ENCODE measurements around the gene GFRA1. TPM values are rescaled to one million over a fixed set of nuclear protein-coding genes. Genes with fewer than 3 reads are reported as not detected.

Gene GFRA1
- total RNA-seq, 2 donors from 2014 or later = not detected

DNA sequence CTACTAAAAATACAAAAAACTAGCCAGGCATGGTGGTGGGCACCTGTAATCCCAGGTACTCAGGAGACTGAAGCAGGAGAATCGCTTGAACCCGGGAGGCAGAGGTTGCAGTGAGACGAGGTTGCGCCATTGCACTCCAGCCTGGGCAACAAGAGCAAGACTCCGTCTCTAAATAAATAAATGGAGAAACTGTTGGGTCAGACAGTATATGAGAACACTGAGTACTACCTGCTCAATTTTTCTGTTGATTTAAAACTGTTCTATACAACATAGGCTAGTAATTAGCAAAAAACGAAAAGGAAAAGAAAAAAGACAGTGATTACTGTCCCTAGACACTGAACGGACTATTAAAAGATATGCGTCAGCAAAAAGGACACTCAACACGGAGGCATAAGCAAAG is 26.7 kb downstream of the GFRA1 start:
- no peak for ATAC-seq (replicated peaks in 1 of 2)
- Mint-ChIP-seq H3K9me3 (peaks cover 0 to 1% of the 10 kb centered on the region in 2 donors), H3K36me3 (ENCODE audit: insufficient read depth in 2 of 2) (no peaks in the 10 kb centered on the region)

DNA sequence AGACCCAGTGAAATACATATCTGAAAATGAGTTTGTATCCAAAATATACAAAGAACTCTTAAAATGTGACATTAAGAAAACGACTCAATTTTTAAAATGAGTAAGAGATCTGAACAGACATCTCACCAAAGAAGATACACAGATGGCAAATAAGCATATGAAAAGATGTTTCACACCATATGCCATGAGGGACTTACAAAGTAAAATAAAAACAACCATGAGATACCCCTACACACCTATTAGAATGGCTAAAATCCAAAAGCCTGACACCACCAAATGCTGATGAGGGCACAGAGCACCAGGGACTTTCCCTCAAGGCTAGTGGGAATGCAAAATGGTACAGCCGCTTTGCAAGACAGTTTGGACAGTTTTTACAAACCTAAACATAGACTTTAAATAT is 27.9 kb downstream of the GFRA1 start:
- ATAC-seq (replicated peaks in 1 of 2) (no peak), DNase-seq (no peak)
- H3K36me3 Mint-ChIP-seq (ENCODE audit: insufficient read depth in 2 of 2) = no peaks in the 10 kb centered on the region
- H3K4me3 Mint-ChIP-seq = no peak overlapping the region
- H3K27me3 Mint-ChIP-seq (ENCODE audit: low read depth) = no peaks in the 10 kb centered on the region
- no peak overlapping the region for H3K27ac Mint-ChIP-seq
- peaks cover 0 to 1% of the 10 kb centered on the region in 2 donors for H3K9me3 Mint-ChIP-seq
- no peaks in the 10 kb centered on the region for H3K4me1 Mint-ChIP-seq (ENCODE audit: low read depth)

More for the DNA sequence above, 26.7 kb downstream of the GFRA1 start:
- H3K4me3 Mint-ChIP-seq = no peak overlapping the region
- no peaks in the 10 kb centered on the region for H3K4me1 Mint-ChIP-seq (ENCODE audit: low read depth)
- DNase-seq = no peak
- no peak overlapping the region for H3K27ac Mint-ChIP-seq
- H3K27me3 Mint-ChIP-seq (ENCODE audit: low read depth) = no peaks in the 10 kb centered on the region

DNA sequence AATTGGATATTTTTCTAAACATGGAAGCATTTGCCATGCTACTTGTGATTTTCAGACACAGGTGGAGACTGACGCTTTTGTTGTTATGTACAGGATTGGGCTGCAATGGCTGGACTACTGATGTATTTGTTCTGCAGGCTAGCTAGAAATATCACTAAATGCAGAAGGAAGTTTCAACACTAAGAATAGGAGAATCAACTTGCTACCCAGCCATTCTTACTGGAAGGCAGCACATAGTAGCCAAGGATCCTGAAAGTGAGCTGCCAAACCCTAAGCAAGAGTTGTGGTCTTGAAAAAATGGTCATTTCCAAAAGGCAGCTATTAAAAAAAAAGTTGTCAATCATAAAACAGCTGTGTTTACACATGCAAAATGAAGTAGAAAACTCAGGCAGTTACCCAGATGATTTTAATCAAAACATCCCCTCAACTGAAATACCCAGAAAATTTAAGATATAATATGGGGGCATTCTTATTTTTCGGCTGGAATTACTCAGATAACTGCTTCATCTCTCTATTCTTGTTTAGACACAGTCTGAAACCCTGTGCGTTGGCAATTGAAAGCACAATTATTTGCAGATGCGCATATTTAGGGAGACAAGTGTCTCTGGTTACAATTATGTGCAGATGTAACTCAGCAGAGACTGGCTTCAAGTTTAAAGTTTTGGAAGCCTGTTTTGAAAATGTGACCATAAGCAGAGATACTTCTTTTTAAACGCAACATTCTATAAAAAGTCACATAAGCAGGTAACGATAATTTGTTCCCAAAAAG is 31.2 kb downstream of the GFRA1 start:
- Mint-ChIP-seq H3K27ac (no peak overlapping the region), H3K4me3 (no peak overlapping the region), H3K36me3 (ENCODE audit: insufficient read depth in 2 of 2) (no peaks in the 10 kb centered on the region), H3K9me3 (peaks cover 0 to 1% of the 10 kb centered on the region in 2 donors), H3K27me3 (ENCODE audit: low read depth) (no peaks in the 10 kb centered on the region), H3K4me1 (ENCODE audit: low read depth) (no peaks in the 10 kb centered on the region)
- DNase-seq (no peak), ATAC-seq (replicated peaks in 1 of 2) (no peak)

DNA sequence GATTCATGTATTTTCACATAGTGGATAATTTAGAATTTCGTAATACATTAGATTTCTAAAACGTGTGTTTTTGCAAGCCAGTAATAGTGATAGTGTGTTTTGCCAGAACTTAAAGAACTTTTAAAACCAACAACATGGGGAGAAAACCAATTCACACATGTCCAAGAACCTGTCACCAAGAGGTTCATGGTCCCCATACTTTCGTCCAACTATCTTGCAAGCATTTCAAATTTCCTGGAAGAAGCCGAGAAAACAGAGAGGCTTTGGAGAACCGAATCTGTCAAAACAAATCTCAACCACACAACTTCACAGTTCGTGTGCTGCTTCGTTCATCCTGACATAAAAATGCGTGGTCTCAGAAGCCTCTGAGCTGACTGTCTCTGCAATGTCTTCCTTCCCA is 31.9 kb downstream of the GFRA1 start:
- Mint-ChIP-seq H3K27me3 (ENCODE audit: low read depth) (no peaks in the 10 kb centered on the region), H3K27ac (no peak overlapping the region), H3K36me3 (ENCODE audit: insufficient read depth in 2 of 2) (no peaks in the 10 kb centered on the region), H3K4me3 (no peak overlapping the region), H3K4me1 (ENCODE audit: low read depth) (no peaks in the 10 kb centered on the region), H3K9me3 (peaks cover 0 to 1% of the 10 kb centered on the region in 2 donors)
- ATAC-seq (replicated peaks in 1 of 2) = no peak
- DNase-seq = no peak

DNA sequence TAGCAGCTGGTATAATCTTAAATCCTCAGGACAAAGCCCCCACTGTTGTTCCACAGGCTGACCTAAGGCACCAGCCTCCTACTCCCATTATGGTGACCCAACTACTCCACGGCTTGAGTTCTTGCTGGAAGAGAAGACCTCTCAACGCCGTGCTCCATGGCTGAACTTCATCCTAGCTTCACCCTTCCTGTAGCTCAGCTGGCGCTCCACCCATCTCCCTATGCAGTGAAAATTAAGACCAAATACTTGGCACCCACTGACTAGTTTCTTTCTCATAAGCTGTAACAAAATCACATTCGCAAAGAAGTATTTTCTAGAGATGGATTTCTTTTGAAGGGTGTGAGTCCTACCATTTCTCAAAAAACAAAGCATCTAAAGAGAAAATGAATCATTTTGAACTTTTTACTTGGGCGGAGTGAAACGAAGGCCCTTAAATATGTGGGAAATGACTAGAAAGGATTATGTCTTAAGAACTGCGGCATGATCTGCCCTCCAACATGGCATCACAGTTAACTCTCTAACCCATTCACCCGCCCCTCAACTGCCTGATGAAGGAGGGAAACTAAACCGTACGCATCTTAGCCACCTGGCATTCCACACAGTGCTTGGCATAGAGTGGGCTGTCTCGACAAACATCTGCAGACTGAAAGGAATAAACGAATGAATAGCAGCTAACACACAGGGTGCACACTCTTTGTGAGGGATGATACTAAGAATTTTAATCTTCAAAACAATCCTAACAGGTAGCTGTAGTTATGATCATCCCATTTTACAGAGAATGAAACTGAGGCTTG is 32.7 kb downstream of the GFRA1 start:
- Mint-ChIP-seq H3K27me3 (ENCODE audit: low read depth) (no peaks in the 10 kb centered on the region), H3K4me1 (ENCODE audit: low read depth) (no peaks in the 10 kb centered on the region), H3K36me3 (ENCODE audit: insufficient read depth in 2 of 2) (no peaks in the 10 kb centered on the region), H3K4me3 (no peak overlapping the region), H3K9me3 (peaks cover 1 to 2% of the 10 kb centered on the region in 2 donors), H3K27ac (no peak overlapping the region)
- DNase-seq = no peak
- ATAC-seq (replicated peaks in 1 of 2) = no peak

DNA sequence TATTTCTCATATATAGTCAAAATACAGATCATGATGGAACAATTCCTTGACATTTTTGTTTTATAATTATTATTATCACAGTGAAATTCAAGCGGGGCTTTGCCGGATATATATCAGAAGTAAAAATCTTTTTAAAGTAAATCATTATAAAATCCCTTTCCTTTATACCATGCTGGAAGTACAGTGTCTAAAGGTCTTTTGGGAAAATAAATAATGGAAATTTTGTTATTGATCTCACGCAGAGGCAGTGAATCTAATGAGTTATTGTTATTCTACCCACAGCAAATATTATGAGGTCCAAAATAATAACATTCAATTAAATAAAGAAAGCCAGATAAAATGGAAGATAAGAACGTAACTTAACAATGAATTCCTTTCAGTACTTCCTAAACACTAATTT is 33.8 kb downstream of the GFRA1 start:
- H3K9me3 Mint-ChIP-seq = peaks cover 2% of the 10 kb centered on the region in 2 donors
- H3K27ac Mint-ChIP-seq = no peak overlapping the region
- DNase-seq = no peak
- no peak for ATAC-seq (replicated peaks in 1 of 2)
- no peaks in the 10 kb centered on the region for H3K4me1 Mint-ChIP-seq (ENCODE audit: low read depth)
- no peaks in the 10 kb centered on the region for H3K27me3 Mint-ChIP-seq (ENCODE audit: low read depth)
- H3K36me3 Mint-ChIP-seq (ENCODE audit: insufficient read depth in 2 of 2) = no peaks in the 10 kb centered on the region
- H3K4me3 Mint-ChIP-seq = no peak overlapping the region

DNA sequence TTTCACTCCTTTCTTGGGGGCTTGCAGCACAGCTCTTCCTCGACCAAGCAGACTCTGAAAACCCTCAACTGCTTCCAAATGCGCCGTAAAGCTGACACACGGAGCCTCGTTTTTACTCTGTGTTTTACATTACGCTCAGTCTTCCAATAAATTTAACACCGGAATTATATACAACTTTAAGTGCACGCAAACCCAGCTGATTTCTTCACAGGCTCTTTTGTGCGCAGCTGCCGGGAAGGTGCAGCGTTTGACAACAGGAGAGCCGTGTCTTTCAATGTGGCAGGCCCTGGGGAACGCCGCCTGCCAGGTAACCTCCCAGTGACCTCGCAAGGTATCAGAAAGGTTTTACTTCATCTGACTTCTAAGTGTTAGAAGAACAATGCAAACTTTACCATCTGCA is 35.0 kb downstream of the GFRA1 start:
- H3K36me3 Mint-ChIP-seq (ENCODE audit: insufficient read depth in 2 of 2) = no peaks in the 10 kb centered on the region
- peaks cover 2 to 5% of the 10 kb centered on the region in 2 donors for H3K9me3 Mint-ChIP-seq
- H3K27me3 Mint-ChIP-seq (ENCODE audit: low read depth) = no peaks in the 10 kb centered on the region
- no peak overlapping the region for H3K4me3 Mint-ChIP-seq
- no peak for DNase-seq
- no peak overlapping the region for H3K27ac Mint-ChIP-seq
- ATAC-seq (replicated peaks in 1 of 2) = no peak
- no peaks in the 10 kb centered on the region for H3K4me1 Mint-ChIP-seq (ENCODE audit: low read depth)

DNA sequence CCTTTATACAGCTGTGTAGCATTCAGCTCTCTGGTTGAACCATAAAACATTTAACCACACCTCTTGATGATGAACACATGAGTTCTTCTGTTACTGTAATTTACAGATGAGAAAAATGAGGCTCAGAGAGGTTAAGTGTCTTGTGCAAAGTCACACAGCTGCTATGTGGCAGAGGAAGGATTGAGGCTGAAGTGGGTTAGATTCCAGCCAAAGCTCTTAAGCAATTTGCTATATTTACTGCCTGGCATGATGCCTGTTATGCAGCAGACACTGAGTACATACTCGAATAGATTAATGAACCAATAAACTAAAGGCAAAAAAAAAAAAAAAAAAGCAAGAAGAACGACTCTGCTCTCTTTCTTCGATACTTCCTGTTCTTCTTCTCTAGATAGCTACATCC is 35.7 kb downstream of the GFRA1 start:
- peaks cover 2 to 5% of the 10 kb centered on the region in 2 donors for H3K9me3 Mint-ChIP-seq
- H3K27me3 Mint-ChIP-seq (ENCODE audit: low read depth) = no peaks in the 10 kb centered on the region
- DNase-seq (no peak), ATAC-seq (replicated peaks in 1 of 2) (no peak)
- H3K4me1 Mint-ChIP-seq (ENCODE audit: low read depth) = no peaks in the 10 kb centered on the region
- peaks cover 0 to 1% of the 10 kb centered on the region in 2 donors for H3K36me3 Mint-ChIP-seq (ENCODE audit: insufficient read depth in 2 of 2)
- H3K27ac Mint-ChIP-seq = no peak overlapping the region
- H3K4me3 Mint-ChIP-seq = no peak overlapping the region

DNA sequence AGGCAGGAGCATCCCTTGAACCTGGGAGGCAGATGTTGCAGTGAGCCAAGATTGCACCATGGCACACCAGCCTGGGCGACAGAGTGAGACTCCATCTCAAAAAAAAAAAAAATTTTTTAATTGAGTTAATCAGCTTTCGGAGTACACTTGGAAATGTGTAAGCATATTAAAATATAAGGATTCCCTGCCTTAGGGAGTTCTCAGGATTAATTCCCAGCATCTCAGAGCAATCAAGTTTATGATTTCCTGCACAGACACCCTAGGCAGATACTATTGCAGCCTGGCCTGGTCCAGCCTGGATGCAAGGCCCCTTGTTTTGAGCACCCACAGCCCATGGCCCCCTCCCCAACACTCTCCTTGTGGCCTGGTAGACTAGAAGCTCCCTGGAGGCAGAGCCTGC is 39.8 kb downstream of the GFRA1 start:
- no peaks in the 10 kb centered on the region for H3K4me1 Mint-ChIP-seq (ENCODE audit: low read depth)
- H3K27me3 Mint-ChIP-seq (ENCODE audit: low read depth) = no peaks in the 10 kb centered on the region
- DNase-seq = no peak
- H3K36me3 Mint-ChIP-seq (ENCODE audit: insufficient read depth in 2 of 2) = peaks cover 0 to 1% of the 10 kb centered on the region in 2 donors
- H3K9me3 Mint-ChIP-seq = peaks cover 2 to 4% of the 10 kb centered on the region in 2 donors
- no peak overlapping the region for H3K27ac Mint-ChIP-seq
- no peak overlapping the region for H3K4me3 Mint-ChIP-seq
- no peak for ATAC-seq (replicated peaks in 1 of 2)

DNA sequence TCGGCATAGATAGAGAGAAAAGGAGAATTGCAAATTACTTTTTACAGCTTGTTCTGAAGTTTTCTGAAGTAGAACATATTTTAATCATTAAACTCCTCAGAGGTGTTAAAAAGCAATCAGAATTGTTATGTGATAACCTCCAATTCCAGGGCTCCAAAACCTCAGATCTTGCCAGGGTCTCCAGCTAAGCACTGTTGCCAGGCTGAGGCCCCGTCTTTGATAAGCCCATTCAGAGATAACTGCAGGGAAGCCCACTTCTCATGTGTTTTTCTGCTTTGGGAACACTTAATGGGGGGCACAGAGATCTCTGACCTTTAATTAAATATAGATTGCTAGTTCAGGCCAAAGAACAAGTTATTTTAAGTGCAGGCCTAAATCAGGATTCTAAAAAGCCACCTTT is 40.4 kb downstream of the GFRA1 start:
- Mint-ChIP-seq H3K4me3 (no peak overlapping the region), H3K27ac (no peak overlapping the region), H3K27me3 (ENCODE audit: low read depth) (no peaks in the 10 kb centered on the region), H3K4me1 (ENCODE audit: low read depth) (no peaks in the 10 kb centered on the region), H3K36me3 (ENCODE audit: insufficient read depth in 2 of 2) (peaks cover 0 to 1% of the 10 kb centered on the region in 2 donors), H3K9me3 (peaks cover 2 to 4% of the 10 kb centered on the region in 2 donors)
- ATAC-seq (replicated peaks in 1 of 2) (no peak), DNase-seq (no peak)

DNA sequence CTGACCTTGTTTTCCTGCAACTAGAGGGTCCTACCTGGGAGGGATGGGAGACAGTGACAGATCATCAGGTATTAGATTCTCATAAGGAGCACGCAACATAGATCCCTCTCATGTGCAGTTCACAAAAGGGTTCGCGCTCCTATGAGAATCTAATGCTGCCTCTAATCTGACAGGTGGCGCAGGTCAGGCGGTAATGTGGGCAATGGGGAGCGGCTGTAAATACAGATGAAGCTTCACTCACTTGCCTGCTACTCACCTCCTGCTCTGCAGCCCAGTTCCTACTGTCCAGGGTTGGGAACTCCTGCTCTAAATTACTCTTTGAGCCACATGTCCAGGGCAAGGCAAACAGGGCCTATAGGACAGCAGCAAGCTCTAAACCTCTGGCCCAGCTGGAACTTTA is 46.2 kb downstream of the GFRA1 start:
- H3K27ac Mint-ChIP-seq = no peak overlapping the region

DNA sequence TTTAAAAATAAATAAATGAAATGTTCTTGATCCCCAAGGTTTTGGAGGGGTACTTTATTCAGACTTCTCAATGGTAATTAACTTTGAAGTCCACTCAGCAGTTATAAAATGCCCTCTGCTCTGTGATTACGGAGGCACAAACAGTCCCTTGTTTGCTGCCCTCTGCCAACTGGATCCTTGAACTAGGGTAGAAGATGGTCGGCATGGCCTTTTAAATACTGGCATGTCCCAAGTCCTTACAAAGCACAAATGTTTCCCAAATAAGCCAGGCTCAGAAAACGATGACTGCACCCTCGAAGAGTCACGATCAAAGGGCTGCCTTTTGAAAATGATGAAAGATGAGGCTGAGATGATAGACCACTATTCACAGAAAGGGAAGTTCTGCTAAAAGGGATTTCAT is 47.0 kb downstream of the GFRA1 start:
- Mint-ChIP-seq H3K9me3 (no peaks in the 10 kb centered on the region), H3K27ac (no peak overlapping the region), H3K4me1 (ENCODE audit: low read depth) (no peaks in the 10 kb centered on the region), H3K4me3 (no peak overlapping the region), H3K36me3 (ENCODE audit: insufficient read depth in 2 of 2) (no peaks in the 10 kb centered on the region), H3K27me3 (ENCODE audit: low read depth) (no peaks in the 10 kb centered on the region)
- ATAC-seq (replicated peaks in 1 of 2) (no peak), DNase-seq (no peak)

More for the DNA sequence above, 46.2 kb downstream of the GFRA1 start:
- H3K27me3 Mint-ChIP-seq (ENCODE audit: low read depth) = no peaks in the 10 kb centered on the region
- H3K36me3 Mint-ChIP-seq (ENCODE audit: insufficient read depth in 2 of 2) = no peaks in the 10 kb centered on the region
- H3K4me3 Mint-ChIP-seq = no peak overlapping the region
- ATAC-seq (replicated peaks in 1 of 2) (no peak), DNase-seq (no peak)
- no peaks in the 10 kb centered on the region for H3K4me1 Mint-ChIP-seq (ENCODE audit: low read depth)
- H3K9me3 Mint-ChIP-seq = no peaks in the 10 kb centered on the region

DNA sequence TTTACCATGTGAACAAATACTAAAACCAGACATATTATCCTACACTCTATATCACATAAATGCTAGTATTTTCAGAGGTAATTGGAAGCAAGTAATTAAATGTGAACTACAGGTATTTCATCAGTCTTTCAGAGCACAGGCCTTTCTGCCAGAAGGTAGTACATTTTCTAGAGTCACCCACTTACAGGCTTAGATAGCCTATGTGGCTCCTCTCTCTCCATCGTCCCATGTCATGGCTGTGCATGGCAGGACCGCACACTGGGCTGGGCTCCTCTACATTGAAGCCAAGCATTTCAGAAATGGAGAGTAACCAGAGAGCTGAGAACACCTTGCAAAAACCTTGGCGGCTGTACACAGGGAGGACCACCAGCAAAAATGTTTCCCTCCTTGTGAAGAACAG is 49.7 kb downstream of the GFRA1 start:
- Mint-ChIP-seq H3K27ac (no peak overlapping the region), H3K4me1 (ENCODE audit: low read depth) (no peaks in the 10 kb centered on the region), H3K27me3 (ENCODE audit: low read depth) (no peaks in the 10 kb centered on the region), H3K36me3 (ENCODE audit: insufficient read depth in 2 of 2) (no peaks in the 10 kb centered on the region), H3K4me3 (no peak overlapping the region), H3K9me3 (no peaks in the 10 kb centered on the region)
- ATAC-seq (replicated peaks in 1 of 2) = no peak
- DNase-seq = no peak
